IMR-90 (cell line): ENCODE measurements around the gene PKP4. TPM values are rescaled to one million over a fixed set of nuclear protein-coding genes. Genes with fewer than 3 reads are reported as not detected.

Source experiments
- ATAC-seq: fragments of 200-7000 bp; cut with Tn5 transposase; 2 replicates; pipeline ENCODE4 v1.9.1; 2020; ENCODE audit warnings: low read depth, mild to moderate bottlenecking, moderate library complexity
- BruUV-seq: library from RNA; stranded (reverse); fragments of 400-500 nt; replicated peaks from 2 replicates; lab custom pipeline; 2021; lab: Mats Ljungman, UMichigan
- CTCF ChIA-PET: fragments of 300-600 bp; formaldehyde crosslinking; extraction: SDS; loops from one replicate; lab custom pipeline; 2021; ENCODE audit warnings: antibody characterized with exemption; lab: Yijun Ruan, JAX
- POLR2A ChIA-PET: fragments of 300-600 bp; sonication (Branson Sonifier 250); formaldehyde crosslinking; loops from one replicate; lab custom pipeline; 2022; ENCODE audit warnings: antibody characterized with exemption; ENCODE audit not compliant: unreplicated experiment; lab: Charles Lee
- DNase-seq: peaks from one replicate; pipeline ENCODE4 v3.0.0; 2013
- H2AFZ ChIP-seq: replicated peaks from 2 replicates; pipeline ENCODE3; 2013; ENCODE audit warnings: low read length, mild to moderate bottlenecking; ENCODE audit not compliant: poor library complexity
- H2AK5ac ChIP-seq: 2 replicates; pipeline ENCODE4 v1.6.1; 2013; ENCODE audit warnings: low read depth, low read length, inconsistent platforms
- H2AK9ac ChIP-seq: replicated peaks from 2 replicates; pipeline ENCODE3; 2013; ENCODE audit warnings: mild to moderate bottlenecking, low read depth, low read length, moderate library complexity; ENCODE audit not compliant: poor library complexity
- H2BK120ac ChIP-seq: 2 replicates; pipeline ENCODE4 v1.6.1; 2013; ENCODE audit warnings: low read depth, low read length, inconsistent platforms
- H2BK15ac ChIP-seq: 3 replicates; pipeline ENCODE4 v1.6.1; 2013; ENCODE audit warnings: low read depth, low read length, inconsistent platforms
- H2BK20ac ChIP-seq: 2 replicates; pipeline ENCODE4 v1.6.1; 2013; ENCODE audit warnings: low read depth, mild to moderate bottlenecking, inconsistent platforms, low read length, moderate library complexity
- H2BK5ac ChIP-seq: 2 replicates; pipeline ENCODE4 v1.6.1; 2013; ENCODE audit warnings: mild to moderate bottlenecking, low read depth, low read length, inconsistent platforms; ENCODE audit not compliant: poor library complexity, severe bottlenecking
- H3K14ac ChIP-seq: replicated peaks from 2 replicates; pipeline ENCODE4 v1.6.1; 2013; ENCODE audit warnings: low read depth, low read length, inconsistent platforms
- H3K18ac ChIP-seq: 2 replicates; pipeline ENCODE4 v1.6.1; 2013; ENCODE audit warnings: low read depth, low read length, control low read depth
- H3K23ac ChIP-seq: 2 replicates; pipeline ENCODE4 v1.6.1; 2013; ENCODE audit warnings: low read depth, low read length, inconsistent platforms
- H3K27ac ChIP-seq: 2 replicates; pipeline ENCODE4 v1.5.1; 2013; ENCODE audit warnings: mild to moderate bottlenecking, control low read depth, low read length; ENCODE audit not compliant: insufficient read depth
- H3K27me3 ChIP-seq: 2 replicates; pipeline ENCODE4 v1.6.1; 2013; ENCODE audit warnings: low read length; ENCODE audit not compliant: control insufficient read depth, insufficient read depth
- H3K36me3 ChIP-seq: 2 replicates; pipeline ENCODE4 v1.6.1; 2013; ENCODE audit warnings: low read length, mixed read lengths; ENCODE audit not compliant: control insufficient read depth, insufficient read depth
- H3K4ac ChIP-seq: 2 replicates; pipeline ENCODE4 v1.6.1; 2013; ENCODE audit warnings: low read depth, low read length, inconsistent platforms
- H3K4me1 ChIP-seq: 2 replicates; pipeline ENCODE4 v1.6.1; 2013; ENCODE audit warnings: low read length, mixed read lengths; ENCODE audit not compliant: control insufficient read depth, insufficient read depth
- H3K4me2 ChIP-seq: 2 replicates; pipeline ENCODE4 v1.6.1; 2013; ENCODE audit warnings: low read depth, mild to moderate bottlenecking, control low read depth, low read length, moderate library complexity
- H3K4me3 ChIP-seq: 2 replicates; pipeline ENCODE4 v1.5.1; 2013; ENCODE audit warnings: low read depth, mild to moderate bottlenecking, control low read depth, low read length, moderate library complexity; ENCODE audit not compliant: insufficient read depth
- H3K56ac ChIP-seq: 2 replicates; pipeline ENCODE4 v1.6.1; 2013; ENCODE audit warnings: low read length, inconsistent platforms; ENCODE audit not compliant: insufficient read depth; ENCODE audit errors: extremely low read depth
- H3K79me1 ChIP-seq, 2 experiments: 2 replicates each; pipeline ENCODE4 v1.6.1; 2013; ENCODE audit warnings: low read length in 2 of 2, inconsistent platforms in 1 of 2, low read depth in 1 of 2
- H3K9ac ChIP-seq: 2 replicates; pipeline ENCODE4 v1.6.1; 2013; ENCODE audit warnings: low read depth, low read length, control low read depth
- H3K9me1 ChIP-seq: 2 replicates; pipeline ENCODE4 v1.6.1; 2013; ENCODE audit warnings: low read length, inconsistent platforms; ENCODE audit not compliant: insufficient read depth
- H3K9me3 ChIP-seq: 2 replicates; pipeline ENCODE4 v1.6.1; 2013; ENCODE audit warnings: low read length; ENCODE audit not compliant: control insufficient read depth, insufficient read depth
- H4K20me1 ChIP-seq: 2 replicates; pipeline ENCODE4 v1.6.1; 2013; ENCODE audit warnings: low read length, inconsistent platforms; ENCODE audit not compliant: insufficient read depth
- H4K5ac ChIP-seq: 2 replicates; pipeline ENCODE4 v1.6.1; 2013; ENCODE audit warnings: mild to moderate bottlenecking, low read depth, low read length, control low read depth
- H4K8ac ChIP-seq, 2 experiments: 2 replicates each; pipeline ENCODE4 v1.6.1; 2013; ENCODE audit warnings: low read depth in 2 of 2, low read length in 2 of 2, control low read depth in 1 of 2, inconsistent platforms in 1 of 2
- H4K91ac ChIP-seq: 2 replicates; pipeline ENCODE4 v1.6.1; 2013; ENCODE audit warnings: low read depth, low read length, inconsistent platforms; ENCODE audit not compliant: insufficient read depth
- BHLHE40 ChIP-seq: fragments of 150-350 bp; IDR thresholded peaks from 2 replicates; pipeline ENCODE4 v1.6.1; 2016; ENCODE audit warnings: mild to moderate bottlenecking, low read depth, low read length
- CHD1 ChIP-seq: IDR thresholded peaks from 2 replicates; pipeline ENCODE4 v1.6.1; 2012; ENCODE audit warnings: low read depth, low read length, improper control_type of control experiment
- FOS ChIP-seq: fragments of 150-350 bp; IDR thresholded peaks from 2 replicates; pipeline ENCODE4 v1.6.1; 2016; ENCODE audit warnings: low read depth, low read length
- NFE2L2 ChIP-seq: fragments of 150-350 bp; IDR thresholded peaks from 2 replicates; pipeline ENCODE4 v1.6.1; 2016; ENCODE audit warnings: low read depth, mild to moderate bottlenecking, low read length
- POLR2A ChIP-seq: IDR thresholded peaks from 2 replicates; pipeline ENCODE4 v1.6.1; 2012; ENCODE audit warnings: mild to moderate bottlenecking, low read depth, low read length
- RFX5 ChIP-seq: IDR thresholded peaks from 2 replicates; pipeline ENCODE4 v1.8.0; 2012; ENCODE audit warnings: low read depth, mild to moderate bottlenecking, low read length, moderate library complexity
- SMC3 ChIP-seq: fragments of 150-350 bp; IDR thresholded peaks from 2 replicates; pipeline ENCODE4 v1.6.1; 2016; ENCODE audit warnings: low read depth, mild to moderate bottlenecking, antibody characterized with exemption, low read length, moderate library complexity
- USF2 ChIP-seq: fragments of 150-350 bp; IDR thresholded peaks from 2 replicates; pipeline ENCODE4 v1.6.1; 2017; ENCODE audit warnings: mild to moderate bottlenecking, antibody characterized with exemption, low read length, low read depth
- WGBS, 2 experiments: methylation state at CpG; one replicate each; pipeline versions ENCODE4 v1.1.5 to v1.1.7; 2013; ENCODE audit warnings: missing lambda C conversion rate in 2 of 2; ENCODE audit not compliant: insufficient read length in 1 of 2; ENCODE audit errors: extremely low coverage in 2 of 2; 5-methylcytosine and 5-hydroxymethylcytosine counted together
- dilution Hi-C: fragments of 300-500 bp; cut with HindIII; formaldehyde crosslinking; loops from one replicate; pipeline ENCODE4 v1.14.3; 2018; ENCODE audit warnings: low sequenced_read_pairs; ENCODE audit not compliant: unreplicated experiment
- in situ Hi-C: fragments of 300-500 bp; cut with MboI; formaldehyde crosslinking; loops from 3 replicates; pipeline ENCODE4 v1.14.3; 2019; ENCODE audit warnings: low sequenced_read_pairs, inconsistent platforms, mixed read lengths
- intact Hi-C: fragments of 100-400 bp; cut with micrococcal nuclease; formaldehyde crosslinking; loops from 2 replicates; pipeline ENCODE4 v1.10.0; 2022
- polyA plus RNA-seq, 3 experiments: library from polyadenylated mRNA; depleted of rRNA; stranded (reverse); fragments of >200 nt; gene quantifications; 2 replicates each; pipeline ENCODE4 v1.2.3, GENCODE V29; 2012; ENCODE audit warnings: low replicate concordance in 1 of 3
- total RNA-seq: library from RNA; depleted of rRNA; stranded (reverse); fragments of >200 nt; gene quantifications from 2 replicates; pipeline ENCODE4 v1.2.3, GENCODE V29; 2012
- TF ChIP-seq, protein P1 (sequence below): conservative IDR thresholded peaks from 2 replicates; pipeline ENCODE4 v1.5.1; 2012; ENCODE audit warnings: mild to moderate bottlenecking, low read depth, low read length, improper control_type of control experiment

Gene PKP4
- total and polyA plus RNA-seq, 2 of the 4 experiments (the other 2 are of a cell fraction): 20.1 to 37.8 TPM

DNA sequence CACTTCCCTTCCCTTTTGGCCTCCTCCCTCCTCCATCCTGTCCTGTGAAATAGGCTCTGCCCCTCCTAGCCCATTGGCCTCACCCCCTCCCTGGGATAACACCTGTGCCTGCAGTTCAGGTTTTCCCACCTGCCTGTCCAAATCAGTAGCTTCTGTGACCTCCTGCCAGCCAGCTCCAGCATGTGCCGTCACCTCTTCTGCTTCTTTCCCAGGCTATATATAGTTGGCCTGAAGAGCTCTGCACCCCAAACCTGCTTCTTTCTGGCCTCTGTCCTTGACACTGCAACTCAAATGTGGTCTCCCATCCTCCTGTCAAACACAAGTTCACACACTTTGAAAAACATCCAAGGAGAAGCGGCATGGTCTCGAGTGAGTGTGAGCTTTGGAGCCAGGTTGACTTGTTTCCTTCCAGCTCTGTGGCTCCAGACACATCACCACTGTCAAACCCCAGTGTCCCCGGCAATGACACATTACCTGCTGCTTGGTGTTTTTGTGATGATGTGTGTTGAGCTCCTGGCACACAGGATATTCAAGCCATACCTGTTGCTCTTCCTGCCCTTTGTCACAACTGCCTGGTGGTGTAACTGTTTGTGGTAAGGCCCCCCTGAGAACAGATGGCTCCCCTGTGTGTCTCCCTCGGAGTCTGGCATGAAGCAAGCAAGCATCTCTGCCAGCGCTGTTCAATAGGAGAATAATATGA is 194.8 kb downstream of the PKP4 start:
- CTCF ChIA-PET: no interaction called here
- Histone ChIP-seq H2AK9ac (no peak overlapping the region), H4K20me1 (no peaks in the 10 kb centered on the region), H3K18ac (no peak overlapping the region), H2AFZ (no peak overlapping the region), H3K4me3 (no peak overlapping the region), H4K8ac (no peak overlapping the region), H3K9me3 (no peaks in the 10 kb centered on the region), H3K56ac (no peak overlapping the region), H2BK120ac (no peak overlapping the region), H4K5ac (no peak overlapping the region), H2BK15ac (no peak overlapping the region), H3K9ac (no peak overlapping the region), H3K4ac (no peak overlapping the region), H3K4me1 (no peaks in the 10 kb centered on the region), H3K9me1 (peaks cover 3% of the 10 kb centered on the region; the same call in 1 of the 2 replicates), H3K79me1 (no peaks in the 10 kb centered on the region), H2BK20ac (no peak overlapping the region), H3K14ac (no peak overlapping the region), H3K27ac (no peak overlapping the region), H2BK5ac (no peak overlapping the region), H3K23ac (no peak overlapping the region), H2AK5ac (no peak overlapping the region), H3K36me3 (no peaks in the 10 kb centered on the region), H3K27me3 (no peaks in the 10 kb centered on the region), H3K4me2 (no peak overlapping the region), H4K91ac (no peak overlapping the region)
- in situ Hi-C loops (no loop called here), intact Hi-C loops (no loop called here), dilution Hi-C loops (no loop called here)
- no peak for ATAC-seq
- TF ChIP-seq CHD1 (no peak), BHLHE40 (no peak), POLR2A (no peak), SMC3 (no peak), RFX5 (no peak), USF2 (no peak), NFE2L2 (no peak), FOS (no peak)
- TF ChIP-seq, protein P1, sequence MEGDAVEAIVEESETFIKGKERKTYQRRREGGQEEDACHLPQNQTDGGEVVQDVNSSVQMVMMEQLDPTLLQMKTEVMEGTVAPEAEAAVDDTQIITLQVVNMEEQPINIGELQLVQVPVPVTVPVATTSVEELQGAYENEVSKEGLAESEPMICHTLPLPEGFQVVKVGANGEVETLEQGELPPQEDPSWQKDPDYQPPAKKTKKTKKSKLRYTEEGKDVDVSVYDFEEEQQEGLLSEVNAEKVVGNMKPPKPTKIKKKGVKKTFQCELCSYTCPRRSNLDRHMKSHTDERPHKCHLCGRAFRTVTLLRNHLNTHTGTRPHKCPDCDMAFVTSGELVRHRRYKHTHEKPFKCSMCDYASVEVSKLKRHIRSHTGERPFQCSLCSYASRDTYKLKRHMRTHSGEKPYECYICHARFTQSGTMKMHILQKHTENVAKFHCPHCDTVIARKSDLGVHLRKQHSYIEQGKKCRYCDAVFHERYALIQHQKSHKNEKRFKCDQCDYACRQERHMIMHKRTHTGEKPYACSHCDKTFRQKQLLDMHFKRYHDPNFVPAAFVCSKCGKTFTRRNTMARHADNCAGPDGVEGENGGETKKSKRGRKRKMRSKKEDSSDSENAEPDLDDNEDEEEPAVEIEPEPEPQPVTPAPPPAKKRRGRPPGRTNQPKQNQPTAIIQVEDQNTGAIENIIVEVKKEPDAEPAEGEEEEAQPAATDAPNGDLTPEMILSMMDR: no peak
- BruUV-seq: no TSS peak
- no peak for DNase-seq
- 83% methylated on average over 1 of the region's 6 CpGs; no CpG with 5 or more reads in 1 of the 2 experiments for WGBS, 2 experiments
- POLR2A ChIA-PET: no interaction called here
